HUDEP-2 (cell line): ENCODE results near the gene CNKSR2.

Source experiments
- DNase-seq, 76 experiments: peaks; one replicate each; lab custom pipeline; 2025; ENCODE audit not compliant: unreplicated experiment in 76 of 76; lab: John Stamatoyannopoulos, UW

Gene CNKSR2

DNA sequence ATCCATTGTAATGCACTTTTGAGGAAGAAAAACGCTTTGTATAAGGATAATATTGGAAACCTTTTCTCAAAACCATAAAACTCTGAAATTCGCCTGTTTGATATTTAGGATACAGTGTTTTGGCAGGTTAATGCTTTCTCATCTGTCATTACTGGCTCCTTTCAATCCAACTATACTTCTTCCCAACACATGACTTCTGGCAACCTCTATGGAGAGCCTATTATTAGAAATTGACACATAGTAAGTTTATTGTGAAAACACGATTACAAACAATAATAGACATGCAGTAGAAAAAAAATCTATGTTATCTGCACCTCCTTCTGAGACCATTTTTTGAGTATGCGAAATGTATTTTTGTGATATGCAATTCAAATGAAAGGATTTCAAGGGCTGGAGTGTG, 288.5 kb downstream of the CNKSR2 start:
- no peak for DNase-seq

DNA sequence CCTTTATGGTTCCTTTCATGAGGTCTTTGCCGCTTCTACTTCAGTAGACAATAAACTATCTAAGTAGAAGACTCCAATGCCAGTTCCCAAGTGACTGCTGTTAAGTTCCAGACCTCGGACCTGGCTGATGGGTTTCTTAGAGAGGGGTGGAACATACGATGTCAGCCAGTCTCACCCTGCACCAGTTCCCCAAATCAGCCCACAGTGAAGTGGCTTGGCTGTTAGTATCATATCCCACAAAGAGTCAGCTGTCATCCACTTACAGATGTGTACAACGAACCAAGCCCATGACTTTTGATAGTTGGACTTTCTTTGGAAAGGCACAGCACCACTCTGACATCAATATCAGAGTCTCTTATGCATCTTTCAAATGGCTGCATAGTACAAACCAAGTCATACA, 292.0 kb downstream of the CNKSR2 start:
- no peak for DNase-seq

DNA sequence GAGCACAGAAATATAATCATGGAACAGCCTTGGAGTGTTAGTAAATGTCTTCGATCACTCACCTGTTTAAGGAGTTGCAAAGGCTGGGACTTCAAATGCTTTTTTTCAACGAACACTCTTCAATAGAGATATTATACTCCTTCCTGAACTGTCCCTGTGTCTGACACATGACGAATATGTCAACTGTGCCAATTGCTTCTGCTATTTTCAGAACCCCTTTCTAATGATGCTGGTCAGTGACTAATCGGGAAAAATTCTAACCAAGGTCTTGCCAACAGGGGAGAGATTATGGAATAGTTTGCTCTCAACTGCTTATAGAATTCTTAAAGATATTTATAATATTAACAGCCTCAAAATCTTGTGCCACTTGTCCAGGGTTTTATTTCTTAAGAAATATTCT, 292.5 kb downstream of the CNKSR2 start:
- DNase-seq = no peak

GRCh38 chrX:21674430-21675186, 300.4 kb downstream of the CNKSR2 start:
- DNase-seq = no peak

DNA sequence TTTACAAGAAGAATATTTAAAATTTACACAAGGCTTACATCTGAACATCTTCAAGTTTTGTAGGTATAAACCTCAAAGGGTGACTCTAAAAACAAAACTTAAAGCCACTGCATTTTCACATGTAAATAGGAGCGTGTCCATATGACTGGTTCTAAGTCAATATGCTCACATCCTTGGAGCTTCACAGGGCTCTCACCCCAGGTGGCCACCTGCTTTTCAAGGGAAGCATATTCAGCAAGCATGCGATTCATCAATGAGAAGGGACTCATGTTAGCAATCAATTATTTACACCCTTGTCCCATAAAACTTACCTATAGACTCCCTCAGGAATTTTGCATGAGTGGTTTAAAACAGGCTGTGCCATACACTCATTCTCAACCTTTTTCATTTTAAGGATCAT, 301.7 kb downstream of the CNKSR2 start:
- no peak for DNase-seq

DNA sequence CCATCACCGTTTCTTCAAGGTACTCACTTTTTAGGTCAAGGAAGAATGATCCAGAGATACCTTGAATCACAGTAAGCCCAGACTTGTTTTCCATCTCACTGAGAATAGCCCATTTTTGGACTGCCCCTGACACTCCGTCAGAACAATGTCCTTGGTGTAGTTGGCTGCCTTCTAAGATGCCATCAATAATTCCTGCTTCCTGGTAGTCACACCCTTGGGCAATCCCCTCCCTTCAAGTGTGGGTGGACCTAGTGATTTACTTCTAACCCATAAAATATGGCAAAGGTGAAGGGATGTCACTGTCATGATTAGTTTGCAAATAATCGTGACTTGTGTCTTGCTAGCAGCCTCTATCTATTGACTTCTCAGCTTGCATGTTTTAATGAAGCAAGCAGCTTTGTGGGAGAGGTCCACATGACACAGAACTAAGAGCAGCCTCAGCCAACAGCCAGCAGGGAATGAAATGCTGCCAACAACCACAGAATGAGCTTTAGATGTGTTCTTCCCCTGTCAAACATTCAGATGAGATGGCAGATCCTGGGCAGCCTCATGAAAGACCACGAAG, 303.9 kb downstream of the CNKSR2 start:
- no peak for DNase-seq

GRCh38 chrX:21683941-21684340, 309.7 kb downstream of the CNKSR2 start:
- no peak for DNase-seq

DNA sequence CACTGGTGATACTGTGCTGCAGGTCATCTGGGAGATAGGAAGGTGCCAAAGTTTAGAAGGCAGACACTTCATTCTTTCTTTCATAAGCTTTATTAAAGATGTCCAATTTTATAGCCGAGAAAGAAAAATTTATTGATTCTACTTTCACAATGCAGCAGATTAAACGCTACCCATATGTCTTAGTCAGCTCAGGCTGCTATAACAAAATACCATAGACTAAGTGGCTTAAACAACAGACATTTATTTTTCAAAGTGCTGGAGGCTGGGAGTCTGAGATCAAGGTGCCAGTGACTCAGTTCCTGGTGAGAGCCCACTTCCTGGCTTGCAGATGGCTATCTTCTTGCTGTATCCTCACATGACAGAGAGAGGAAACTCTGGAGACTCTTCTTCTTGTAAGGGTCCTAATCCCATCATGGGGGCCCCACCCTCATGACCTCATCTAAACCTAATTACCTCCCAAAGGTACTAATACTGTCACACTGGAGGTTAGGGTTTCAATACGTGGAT, 317.3 kb downstream of the CNKSR2 start:
- DNase-seq = no peak

DNA sequence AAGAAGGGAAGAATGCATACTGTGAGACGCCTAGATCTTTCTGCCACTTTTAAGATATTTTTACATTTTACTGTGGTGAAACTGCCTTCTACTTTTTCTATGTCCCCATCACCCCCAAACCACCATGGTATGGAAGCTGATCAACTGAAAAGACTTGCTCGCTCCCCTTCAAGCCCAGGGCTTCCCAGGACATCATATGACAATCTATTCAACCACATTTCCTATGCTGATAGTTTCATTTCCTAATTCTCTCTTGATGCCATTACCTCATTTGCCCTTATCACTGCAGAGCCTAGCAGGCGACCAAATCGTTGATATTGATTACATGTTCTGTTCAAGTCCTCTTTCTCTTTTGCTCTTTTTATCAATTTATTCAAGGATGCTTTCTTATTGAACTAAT, 324.1 kb downstream of the CNKSR2 start:
- no peak for DNase-seq

- no peak for DNase-seq
Observed at GRCh38 chrX:21699136-21699535, 324.9 kb downstream of the CNKSR2 start.

- DNase-seq = no peak
Observed at GRCh38 chrX:21700275-21700674, 326.1 kb downstream of the CNKSR2 start.

DNA sequence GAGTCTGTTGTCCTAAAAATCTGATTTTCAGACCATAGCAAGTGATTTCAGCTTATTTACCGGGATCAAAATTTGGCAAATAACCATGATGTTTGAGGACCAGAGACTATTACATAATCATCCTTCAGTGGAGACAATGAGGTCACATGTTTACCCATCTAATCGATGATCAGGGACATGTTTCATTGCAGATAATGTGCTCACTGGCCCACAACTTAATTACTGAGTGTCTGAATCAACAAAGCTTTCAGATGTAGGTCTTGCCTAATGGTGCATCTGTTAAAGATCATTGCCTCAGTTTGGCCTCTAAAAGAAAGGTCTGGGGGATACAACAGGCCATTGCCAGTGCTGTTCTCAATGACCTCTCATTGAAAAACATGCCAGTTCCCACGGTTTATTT, 326.7 kb downstream of the CNKSR2 start:
- no peak for DNase-seq

GRCh38 chrX:21702725-21703124, 328.5 kb downstream of the CNKSR2 start:
- no peak for DNase-seq
